Liver (tissue), 9 donors: ENCODE measurements around the gene FRMD7. TPM values are rescaled to one million over a fixed set of nuclear protein-coding genes. Genes with fewer than 3 reads are reported as not detected.

ENCODE experiments used
- DNase-seq: peaks from one replicate; pipeline ENCODE4 v3.0.0-alpha.2; 2017; ENCODE audit warnings: low spot score
- H3K27ac ChIP-seq, 2 donors: one replicate each; pipeline ENCODE4 v1.7.0; 2013; ENCODE audit warnings: inconsistent platforms in 2 of 2, low read length in 2 of 2, control low read depth in 1 of 2, low read depth in 1 of 2, mild to moderate bottlenecking in 1 of 2
- H3K27me3 ChIP-seq, 4 donors: one replicate each; pipeline versions ENCODE4 v1.6.1 to v1.7.0; 2013; ENCODE audit warnings: low read length in 3 of 4, inconsistent platforms in 1 of 4, mild to moderate bottlenecking in 1 of 4, moderate library complexity in 1 of 4; ENCODE audit not compliant: control insufficient read depth in 4 of 4, insufficient read depth in 4 of 4
- H3K36me3 ChIP-seq, 4 donors: one replicate each; pipeline versions ENCODE4 v1.6.1 to v1.7.0; 2013; ENCODE audit warnings: low read length in 3 of 4, mild to moderate bottlenecking in 3 of 4, low read depth in 1 of 4, moderate library complexity in 1 of 4; ENCODE audit not compliant: control insufficient read depth in 4 of 4, insufficient read depth in 3 of 4
- H3K4me1 ChIP-seq, 4 donors: one replicate each; pipeline versions ENCODE4 v1.6.1 to v1.7.0; 2013; ENCODE audit warnings: low read length in 3 of 4, mild to moderate bottlenecking in 3 of 4, moderate library complexity in 1 of 4; ENCODE audit not compliant: control insufficient read depth in 4 of 4, insufficient read depth in 4 of 4
- H3K4me3 ChIP-seq, 3 donors: one replicate each; pipeline versions ENCODE4 v1.6.1 to v1.7.0; 2013; ENCODE audit warnings: low read length in 3 of 3, control low read depth in 1 of 3, low read depth in 1 of 3, mild to moderate bottlenecking in 1 of 3
- H3K9ac ChIP-seq, 2 donors: one replicate each; pipeline ENCODE4 v1.7.0; 2013; ENCODE audit warnings: low read length in 2 of 2, mild to moderate bottlenecking in 2 of 2, moderate library complexity in 2 of 2, control low read depth in 1 of 2, low read depth in 1 of 2
- H3K9me3 ChIP-seq, 4 donors: one replicate each; pipeline versions ENCODE4 v1.6.1 to v1.7.0; 2013; ENCODE audit warnings: low read length in 3 of 4; ENCODE audit not compliant: control insufficient read depth in 4 of 4
- ATF3 ChIP-seq: IDR thresholded peaks from 2 replicates; pipeline ENCODE4 v1.6.1; 2016; ENCODE audit warnings: antibody characterized with exemption
- FOXA1 ChIP-seq: IDR thresholded peaks from 2 replicates; pipeline ENCODE4 v1.6.1; 2016; ENCODE audit warnings: antibody characterized with exemption
- FOXA2 ChIP-seq: IDR thresholded peaks from 2 replicates; pipeline ENCODE4 v1.6.1; 2016; ENCODE audit warnings: antibody characterized with exemption
- GABPA ChIP-seq, 2 donors: IDR thresholded peaks in 1 of 2; conservative IDR thresholded peaks in 1 of 2; 2 replicates each; pipeline ENCODE4 v1.6.1; 2016; ENCODE audit warnings: antibody characterized with exemption in 2 of 2, mild to moderate bottlenecking in 1 of 2, moderate library complexity in 1 of 2
- HNF4A ChIP-seq, 2 donors: conservative IDR thresholded peaks; 2 replicates each; pipeline ENCODE4 v1.6.1; 2016; ENCODE audit warnings: antibody characterized with exemption in 2 of 2, mild to moderate bottlenecking in 2 of 2
- JUND ChIP-seq, 2 donors: IDR thresholded peaks; 2 replicates each; pipeline ENCODE4 v1.6.1; 2016; ENCODE audit warnings: antibody characterized with exemption in 2 of 2
- MAX ChIP-seq: IDR thresholded peaks from 2 replicates; pipeline ENCODE4 v1.6.1; 2016; ENCODE audit warnings: antibody characterized with exemption
- REST ChIP-seq: IDR thresholded peaks from 2 replicates; pipeline ENCODE4 v1.6.1; 2016; ENCODE audit warnings: antibody characterized with exemption, mild to moderate bottlenecking
- RXRA ChIP-seq, 2 donors: IDR thresholded peaks; 2 replicates each; pipeline ENCODE4 v1.6.1; 2017 to 2018; ENCODE audit warnings: antibody characterized with exemption in 2 of 2, mild to moderate bottlenecking in 1 of 2
- SP1 ChIP-seq: IDR thresholded peaks from 2 replicates; pipeline ENCODE4 v1.6.1; 2018; ENCODE audit warnings: antibody characterized with exemption, mild to moderate bottlenecking
- YY1 ChIP-seq: IDR thresholded peaks from 2 replicates; pipeline ENCODE4 v1.6.1; 2016; ENCODE audit warnings: antibody characterized with exemption, mild to moderate bottlenecking
- ZBTB33 ChIP-seq: IDR thresholded peaks from 2 replicates; pipeline ENCODE4 v1.6.1; 2016; ENCODE audit warnings: antibody characterized with exemption
- WGBS: extraction: QIAGEN DNeasy Blood & Tissue Kit; methylation state at CpG from one replicate; pipeline ENCODE4 v1.1.7; 2013; 5-methylcytosine and 5-hydroxymethylcytosine counted together
- polyA plus RNA-seq, 2 donors: library from polyadenylated mRNA; stranded (reverse) in 1 of 2; unstranded in 1 of 2; fragments of 200-250 nt in 1 of 2; fragments of >200 nt in 1 of 2; fragmentation: Nextera tagmentation in 1 of 2; extraction: Ambion mirVana in 1 of 2; gene quantifications; one replicate each; pipeline versions ENCODE4 v1.2.1 to v1.2.3, GENCODE V29; 2013 to 2015
- total RNA-seq, 2 donors: library from RNA; depleted of rRNA; stranded (reverse); fragments of >200 nt; gene quantifications; one replicate each; pipeline ENCODE4 v1.2.3, GENCODE V29; 2014
- donor health status: healthy.
- donor health status: healthy.
- donor health status: healthy.
- donor health status: healthy.
- donor health status: healthy.

Gene FRMD7
- total and polyA plus RNA-seq, 4 donors, result 0.03 to 0.14 (median 0.08) TPM; not detected in 1

GRCh38 chrX:132088864-132089263 lies 39.0 kb downstream of the FRMD7 start:
- H3K27me3 ChIP-seq, result peaks cover 0 to 3% (median 0%) of the 10 kb centered on the region in 4 donors
- H3K4me1 ChIP-seq, result peaks cover 0 to 11% (median 4%) of the 10 kb centered on the region in 4 donors
- H3K9ac ChIP-seq, result no peak overlapping the region
- DNase-seq, result no peak
- TF ChIP-seq ZBTB33 (no peak), ATF3 (no peak)
- H3K36me3 ChIP-seq, result no peaks in the 10 kb centered on the region
- no peaks in the 10 kb centered on the region for H3K9me3 ChIP-seq
- H3K27ac ChIP-seq, result no peak overlapping the region
- no peak overlapping the region for H3K4me3 ChIP-seq

- H3K36me3 ChIP-seq, result no peaks in the 10 kb centered on the region
- TF ChIP-seq HNF4A (conservative IDR thresholded peaks at IDR 0.05), result no peak
- TF ChIP-seq ZBTB33, result no peak
- no peak for TF ChIP-seq GABPA (IDR thresholded peaks at IDR 0.05 in 1 of 2, conservative IDR thresholded peaks at IDR 0.05 in 1 of 2)
- TF ChIP-seq FOXA1, result no peak
- peaks cover 0 to 4% (median 0%) of the 10 kb centered on the region in 4 donors for H3K27me3 ChIP-seq
- DNase-seq, result no peak
- 83% methylated on average over 2 of the region's 2 CpGs for WGBS
- H3K4me1 ChIP-seq, result no peaks in the 10 kb centered on the region
- no peak overlapping the region for H3K4me3 ChIP-seq
- H3K9me3 ChIP-seq, result no peaks in the 10 kb centered on the region
- no peak overlapping the region for H3K27ac ChIP-seq
- H3K9ac ChIP-seq, result no peak overlapping the region
These were observed 41.1 kb downstream of the FRMD7 start for GRCh38 chrX:132086672-132087071.

- peaks cover 0 to 4% (median 0%) of the 10 kb centered on the region in 4 donors for H3K27me3 ChIP-seq
These were observed 42.0 kb downstream of the FRMD7 start for GRCh38 chrX:132085786-132086185.

GRCh38 chrX:132077912-132078311 lies 49.9 kb downstream of the FRMD7 start:
- DNase-seq, result no peak
- Histone ChIP-seq H3K27ac (no peak overlapping the region), H3K4me3 (no peak overlapping the region), H3K9me3 (no peaks in the 10 kb centered on the region), H3K36me3 (no peaks in the 10 kb centered on the region), H3K9ac (no peak overlapping the region), H3K27me3 (peaks cover 0 to under 1% (median 0%) of the 10 kb centered on the region in 4 donors), H3K4me1 (peaks cover 0 to 8% (median 3%) of the 10 kb centered on the region in 4 donors)
- WGBS, result 59% methylated on average over 3 of the region's 3 CpGs
- TF ChIP-seq REST, result no peak
- TF ChIP-seq GABPA (IDR thresholded peaks at IDR 0.05 in 1 of 2, conservative IDR thresholded peaks at IDR 0.05 in 1 of 2), result no peak
- no peak for TF ChIP-seq MAX
- TF ChIP-seq FOXA1, result no peak
- peak; percentile 86 for TF ChIP-seq SP1
- TF ChIP-seq RXRA (IDR thresholded peaks at IDR 0.05), result no peak
- no peak for TF ChIP-seq YY1

More at GRCh38 chrX:132085786-132086185, 42.0 kb downstream of the FRMD7 start:
- Histone ChIP-seq H3K4me3 (no peak overlapping the region), H3K4me1 (no peaks in the 10 kb centered on the region), H3K36me3 (no peaks in the 10 kb centered on the region), H3K27ac (no peak overlapping the region), H3K9me3 (no peaks in the 10 kb centered on the region), H3K9ac (no peak overlapping the region)
- no peak for DNase-seq
- no peak for TF ChIP-seq ATF3
- TF ChIP-seq FOXA2, result no peak
- TF ChIP-seq YY1, result no peak
- no peak for TF ChIP-seq JUND (IDR thresholded peaks at IDR 0.05)
- no peak for TF ChIP-seq SP1
- 49% methylated on average over 3 of the region's 3 CpGs for WGBS
